ENCODE measurements around the gene M6PR. TPM values are rescaled to one million over a fixed set of nuclear protein-coding genes. Genes with fewer than 3 reads are reported as not detected.
A peak's percentile ranks its signal among the peaks of the same experiment; 100 is the strongest.

M6PR gene
- total RNA-seq, 2 experiments from 2014 or later, result 53.4 to 55.8 TPM

GRCh38 chr12:8950702-8951478 lies 1.4 kb upstream of the M6PR start:
- Mint-ChIP-seq H3K27ac (peak overlapping the region; percentile 93), H3K4me1 (ENCODE audit: low read depth) (peaks cover 79% of the 10 kb centered on the region), H3K4me3 (peak overlapping the region; percentile 91), H3K36me3 (ENCODE audit: low read depth) (peaks cover 48% of the 10 kb centered on the region), H3K9me3 (no peaks in the 10 kb centered on the region), H3K27me3 (no peaks in the 10 kb centered on the region)
- H3K9me3 ChIP-seq (ENCODE audit: control insufficient read depth in 1 of 2, insufficient read depth in 1 of 2, low read length in 2 of 2), result peaks cover 0 to 8% of the 10 kb centered on the region in 2 experiments
- H3K27me3 ChIP-seq (ENCODE audit: control insufficient read depth in 1 of 2, insufficient read depth in 2 of 2, low read length in 2 of 2), result no peaks in the 10 kb centered on the region
- H3K4me1 ChIP-seq (ENCODE audit: insufficient read depth, low read length), result peaks cover 56% of the 10 kb centered on the region
- POLR2A ChIA-PET, result interaction anchor here (0.6 to 4.6 kb wide), 22 partner anchors 11 to 1242 kb away, joined by 3 to 71 read pairs (median 5); partner anchors contain the start of genes PHC1 and RIMKLB
- DNase-seq (peak in 4 of 14 experiments; percentile 19 to 76 (median 70)), ATAC-seq (ENCODE audit: poor library complexity) (peak; percentile 19)
- H3K36me3 ChIP-seq (ENCODE audit: insufficient read depth, low read length), result peaks cover 4% of the 10 kb centered on the region
- CTCF ChIA-PET, result interaction anchor here (1.4 to 7.3 kb wide), 14 partner anchors 7 to 97 kb away, joined by 5 to 75 read pairs (median 11); partner anchors contain the start of gene PHC1
- intact Hi-C loops (cut with DNase I, micrococcal nuclease), result loop anchor here (1.0 to 2.0 kb wide), 6 partner anchors 46 to 254 kb away; partner anchors contain the start of gene RIMKLB (in 1 of the 2)
- H3K4me3 ChIP-seq (ENCODE audit: low read length), result peak overlapping the region; percentile 79
- peak; percentile 37 for TF ChIP-seq CTCF (IDR thresholded peaks at IDR 0.05)
- H3K27ac ChIP-seq (ENCODE audit: low read depth in 1 of 2, low read length in 2 of 2), result peak overlapping the region; percentile 95 to 99

GRCh38 chr12:8950221-8950527 lies 729 bp upstream of the M6PR start:
- TF ChIP-seq CTCF (IDR thresholded peaks at IDR 0.05), result peak; percentile 10
- H3K27ac ChIP-seq (ENCODE audit: low read depth in 1 of 2, low read length in 2 of 2), result peak overlapping the region; percentile 95 to 99
- ChIA-PET CTCF (interaction anchor here (0.9 to 7.3 kb wide), 21 partner anchors 8 to 293 kb away, joined by 3 to 75 read pairs (median 6); partner anchors contain the start of gene PHC1), POLR2A (interaction anchor here (0.6 to 4.6 kb wide), 26 partner anchors 11 to 921 kb away, joined by 3 to 71 read pairs (median 5); partner anchors contain the start of genes PHC1 and RIMKLB)
- Mint-ChIP-seq H3K27me3 (no peaks in the 10 kb centered on the region), H3K36me3 (ENCODE audit: low read depth) (peaks cover 56% of the 10 kb centered on the region), H3K4me3 (peak overlapping the region; percentile 91), H3K9me3 (no peaks in the 10 kb centered on the region), H3K27ac (peak overlapping the region; percentile 93), H3K4me1 (ENCODE audit: low read depth) (peaks cover 77% of the 10 kb centered on the region)
- DNase-seq, result no peak
- H3K36me3 ChIP-seq (ENCODE audit: insufficient read depth, low read length), result peaks cover 11% of the 10 kb centered on the region
- peaks cover 48% of the 10 kb centered on the region for H3K4me1 ChIP-seq (ENCODE audit: insufficient read depth, low read length)
- intact Hi-C loops (cut with DNase I, micrococcal nuclease), result loop anchor here (1.0 to 2.0 kb wide), 3 partner anchors 47 to 253 kb away; partner anchors contain the start of gene RIMKLB (in 1 of the 2)
- H3K4me3 ChIP-seq (ENCODE audit: low read length), result peak overlapping the region; percentile 79
- H3K27me3 ChIP-seq (ENCODE audit: control insufficient read depth in 1 of 2, insufficient read depth in 2 of 2, low read length in 2 of 2), result no peaks in the 10 kb centered on the region
- peaks cover 0 to 4% of the 10 kb centered on the region in 2 experiments for H3K9me3 ChIP-seq (ENCODE audit: control insufficient read depth in 1 of 2, insufficient read depth in 1 of 2, low read length in 2 of 2)
- peak; percentile 30 for ATAC-seq (ENCODE audit: poor library complexity)

GRCh38 chr12:8948701-8949341 lies 624 bp downstream of the M6PR start:
- peak overlapping the region; percentile 91 for H3K4me3 Mint-ChIP-seq
- POLR2A ChIA-PET, result interaction anchor here (0.6 to 4.6 kb wide), 26 partner anchors 10 to 810 kb away, joined by 3 to 71 read pairs (median 5); partner anchors contain the start of genes PHC1 and RIMKLB
- H3K4me1 Mint-ChIP-seq (ENCODE audit: low read depth), result peaks cover 65% of the 10 kb centered on the region
- H3K27me3 ChIP-seq (ENCODE audit: control insufficient read depth in 1 of 2, insufficient read depth in 2 of 2, low read length in 2 of 2), result no peaks in the 10 kb centered on the region
- H3K27ac Mint-ChIP-seq, result peak overlapping the region; percentile 93
- peaks cover 66% of the 10 kb centered on the region for H3K36me3 Mint-ChIP-seq (ENCODE audit: low read depth)
- no peak for TF ChIP-seq CTCF (IDR thresholded peaks at IDR 0.05)
- H3K27ac ChIP-seq (ENCODE audit: low read depth in 1 of 2, low read length in 2 of 2), result peak overlapping the region; percentile 95 to 99
- ATAC-seq (ENCODE audit: poor library complexity) (no peak), DNase-seq (peak in 2 of 14 experiments; percentile 49 to 52)
- intact Hi-C loops (cut with DNase I, micrococcal nuclease), result loop anchor here (2.0 kb wide), 2 partner anchors 34 to 38 kb away; partner anchors contain the start of gene PHC1 (in 1 of the 2)
- H3K4me3 ChIP-seq (ENCODE audit: low read length), result peak overlapping the region; percentile 79
- H3K27me3 Mint-ChIP-seq, result no peaks in the 10 kb centered on the region
- peaks cover 37% of the 10 kb centered on the region for H3K4me1 ChIP-seq (ENCODE audit: insufficient read depth, low read length)
- H3K36me3 ChIP-seq (ENCODE audit: insufficient read depth, low read length), result peaks cover 23% of the 10 kb centered on the region
- no peaks in the 10 kb centered on the region for H3K9me3 Mint-ChIP-seq
- H3K9me3 ChIP-seq (ENCODE audit: control insufficient read depth in 1 of 2, insufficient read depth in 1 of 2, low read length in 2 of 2), result peaks cover 0 to 4% of the 10 kb centered on the region in 2 experiments
- CTCF ChIA-PET, result interaction anchor here (0.8 to 7.3 kb wide), 14 partner anchors 11 to 100 kb away, joined by 3 to 75 read pairs (median 10); partner anchors contain the start of gene PHC1

All from CD4-positive, alpha-beta T cell (primary cell).